CD14-positive monocyte (primary cell): ENCODE data around the gene SNAP25. TPM values are rescaled to one million over a fixed set of nuclear protein-coding genes. Genes with fewer than 3 reads are reported as not detected.

Experiments
- DNase-seq, 3 donors: peaks; one replicate each; pipeline ENCODE4 v3.0.0-alpha.2; 2011 to 2022
- H2AFZ ChIP-seq: 2 replicates; pipeline ENCODE4 v1.6.0; 2012; ENCODE audit warnings: mild to moderate bottlenecking, low read depth, low read length, inconsistent platforms; ENCODE audit not compliant: insufficient read depth, poor library complexity, severe bottlenecking
- H3K27ac ChIP-seq, 2 donors: 1 replicate in 1 of 2; 2 replicates in 1 of 2; pipeline ENCODE4 v1.5.1; 2012 to 2013; ENCODE audit warnings: low read length in 2 of 2, control low read depth in 1 of 2, inconsistent platforms in 1 of 2, low read depth in 1 of 2, mild to moderate bottlenecking in 1 of 2
- H3K27me3 ChIP-seq, 2 donors: one replicate each; pipeline versions ENCODE4 v1.6.0 to v1.6.1; 2011 to 2013; ENCODE audit warnings: low read length in 2 of 2; ENCODE audit not compliant: control insufficient read depth in 2 of 2, insufficient read depth in 2 of 2
- H3K36me3 ChIP-seq, 2 donors: replicated peaks in 1 of 2; 1 replicate in 1 of 2; 2 replicates in 1 of 2; pipeline versions ENCODE4 v1.5.1 to v1.6.1; 2012 to 2013; ENCODE audit warnings: low read length in 2 of 2, control low read depth in 1 of 2, inconsistent platforms in 1 of 2, mild to moderate bottlenecking in 1 of 2; ENCODE audit not compliant: insufficient read depth in 2 of 2, control insufficient read depth in 1 of 2
- H3K4me1 ChIP-seq, 2 donors: 1 replicate in 1 of 2; 2 replicates in 1 of 2; pipeline versions ENCODE4 v1.5.1 to v1.6.1; 2012 to 2013; ENCODE audit warnings: low read length in 2 of 2, control low read depth in 1 of 2, inconsistent platforms in 1 of 2, mild to moderate bottlenecking in 1 of 2, moderate library complexity in 1 of 2; ENCODE audit not compliant: insufficient read depth in 2 of 2, control insufficient read depth in 1 of 2
- H3K4me2 ChIP-seq: replicated peaks from 2 replicates; pipeline ENCODE3; 2012; ENCODE audit warnings: low read length, moderate library complexity, mild to moderate bottlenecking; ENCODE audit not compliant: poor library complexity, severe bottlenecking; ENCODE audit errors: extremely low read depth
- H3K4me3 ChIP-seq, 3 experiments: fragments of 200-600 bp in 1 of 3; sonication (generic) in 1 of 3; replicated peaks in 1 of 3; 1 replicate in 2 of 3; 2 replicates in 1 of 3; pipeline ENCODE4 v1.5.1; 2011 to 2013; ENCODE audit warnings: low read length in 3 of 3, mild to moderate bottlenecking in 3 of 3, control low read depth in 2 of 3, low read depth in 2 of 3, inconsistent platforms in 1 of 3, moderate library complexity in 1 of 3
- H3K79me2 ChIP-seq: 2 replicates; pipeline ENCODE4 v1.6.0; 2012; ENCODE audit warnings: mild to moderate bottlenecking, control low read depth, inconsistent platforms, low read length, moderate library complexity; ENCODE audit not compliant: insufficient read depth
- H3K9ac ChIP-seq: 2 replicates; pipeline ENCODE4 v1.6.0; 2017; ENCODE audit warnings: low read length, mild to moderate bottlenecking; ENCODE audit not compliant: insufficient read depth, poor library complexity, severe bottlenecking
- H3K9me3 ChIP-seq, 2 donors: replicated peaks in 1 of 2; 1 replicate in 1 of 2; 2 replicates in 1 of 2; pipeline versions ENCODE4 v1.5.1 to v1.6.1; 2012 to 2013; ENCODE audit warnings: low read length in 2 of 2, control low read depth in 1 of 2; ENCODE audit not compliant: control insufficient read depth in 1 of 2, insufficient read depth in 1 of 2
- H4K20me1 ChIP-seq: 2 replicates; pipeline ENCODE4 v1.6.0; 2012; ENCODE audit warnings: mild to moderate bottlenecking, low read length, control low read depth, moderate library complexity; ENCODE audit not compliant: insufficient read depth
- H3K27ac Mint-ChIP-seq, 7 donors: one replicate each; pipeline ENCODE4 v1.8.0; 2020; ENCODE audit warnings: mild to moderate bottlenecking in 7 of 7, mixed read lengths in 7 of 7, moderate library complexity in 6 of 7, inconsistent platforms in 2 of 7
- H3K27me3 Mint-ChIP-seq, 3 donors: one replicate each; pipeline ENCODE4 v1.8.0; 2021 to 2022; ENCODE audit warnings: low read depth in 3 of 3, mild to moderate bottlenecking in 3 of 3, mixed read lengths in 3 of 3, moderate library complexity in 3 of 3, inconsistent platforms in 1 of 3
- H3K36me3 Mint-ChIP-seq, 2 donors: one replicate each; pipeline ENCODE4 v1.8.0; 2020; ENCODE audit warnings: mixed read lengths in 2 of 2, inconsistent platforms in 1 of 2, mild to moderate bottlenecking in 1 of 2
- H3K4me1 Mint-ChIP-seq: one replicate; pipeline ENCODE4 v1.8.0; 2020; ENCODE audit warnings: mild to moderate bottlenecking, mixed read lengths
- H3K4me3 Mint-ChIP-seq, 2 donors: one replicate each; pipeline ENCODE4 v1.8.0; 2020; ENCODE audit warnings: mild to moderate bottlenecking in 2 of 2, mixed read lengths in 2 of 2, moderate library complexity in 1 of 2
- H3K9me3 Mint-ChIP-seq, 7 donors: one replicate each; pipeline ENCODE4 v1.8.0; 2020 to 2022; ENCODE audit warnings: mixed read lengths in 7 of 7, mild to moderate bottlenecking in 6 of 7, moderate library complexity in 6 of 7, inconsistent platforms in 2 of 7
- CTCF ChIP-seq: fragments of 200-600 bp; IDR thresholded peaks from one replicate; pipeline ENCODE4 v1.8.0; 2022; ENCODE audit warnings: antibody characterized with exemption, mild to moderate bottlenecking
- WGBS: methylation state at CpG from one replicate; pipeline ENCODE4 v1.1.5; 2013; ENCODE audit warnings: missing lambda C conversion rate; ENCODE audit not compliant: insufficient coverage; 5-methylcytosine and 5-hydroxymethylcytosine counted together
- intact Hi-C, 2 donors: fragments of 100-400 bp; cut with micrococcal nuclease; formaldehyde crosslinking; loops; one replicate each; pipeline versions ENCODE4 v1.15.0 to v1.15.1; 2023
- polyA plus RNA-seq, 3 donors: library from polyadenylated mRNA; depleted of rRNA in 1 of 3; unstranded in 2 of 3; stranded (reverse) in 1 of 3; fragments of 300-500 nt in 2 of 3; fragments of >200 nt in 1 of 3; fragmentation: Illumina TruSeq in 2 of 3; gene quantifications; 1 replicate in 2 of 3; 2 replicates in 1 of 3; pipeline ENCODE4 v1.2.3, GENCODE V29; 2012 to 2021

Gene SNAP25
- polyA plus RNA-seq, 3 donors, result not detected

- H4K20me1 ChIP-seq, result no peaks in the 10 kb centered on the region
- intact Hi-C loops, result no loop called here
- H3K79me2 ChIP-seq, result no peaks in the 10 kb centered on the region
- H3K36me3 ChIP-seq, result no peaks in the 10 kb centered on the region
- H3K4me1 ChIP-seq, result peaks cover 7 to 8% of the 10 kb centered on the region in 2 donors
- H3K27me3 ChIP-seq, result peaks cover 0 to 5% of the 10 kb centered on the region in 2 donors
- Mint-ChIP-seq H3K27ac (no peak overlapping the region), H3K9me3 (peaks cover 0 to 3% (median 0%) of the 10 kb centered on the region in 7 donors), H3K36me3 (no peaks in the 10 kb centered on the region), H3K27me3 (peaks cover 12 to 27% (median 19%) of the 10 kb centered on the region in 3 donors), H3K4me1 (peaks cover 11% of the 10 kb centered on the region), H3K4me3 (no peak overlapping the region)
- no peaks in the 10 kb centered on the region for H3K9me3 ChIP-seq
- WGBS, result no CpG with 5 or more reads among the region's 1 CpG
- TF ChIP-seq CTCF, result no peak
- H3K4me2 ChIP-seq, result no peak overlapping the region
- no peak overlapping the region for H3K4me3 ChIP-seq
- no peak overlapping the region for H3K9ac ChIP-seq
- H3K27ac ChIP-seq, result no peak overlapping the region
- no peak for DNase-seq
- H2AFZ ChIP-seq, result no peak overlapping the region
Measured at GRCh38 chr20:10174400-10174799, 44.2 kb upstream of the SNAP25 start.

- Histone ChIP-seq H3K4me3 (no peak overlapping the region), H3K27me3 (no peaks in the 10 kb centered on the region), H3K79me2 (no peaks in the 10 kb centered on the region), H3K27ac (no peak overlapping the region), H3K9me3 (no peaks in the 10 kb centered on the region), H4K20me1 (no peaks in the 10 kb centered on the region), H3K4me2 (no peak overlapping the region), H3K4me1 (peaks cover 4 to 6% of the 10 kb centered on the region in 2 donors), H2AFZ (no peak overlapping the region), H3K36me3 (no peaks in the 10 kb centered on the region), H3K9ac (no peak overlapping the region)
- H3K4me1 Mint-ChIP-seq, result peaks cover 6% of the 10 kb centered on the region
- H3K27me3 Mint-ChIP-seq, result peaks cover 5 to 14% (median 11%) of the 10 kb centered on the region in 3 donors
- intact Hi-C loops, result no loop called here
- H3K36me3 Mint-ChIP-seq, result no peaks in the 10 kb centered on the region
- WGBS, result 100% methylated on average over 3 of the region's 3 CpGs
- no peak for TF ChIP-seq CTCF
- H3K27ac Mint-ChIP-seq, result no peak overlapping the region
- H3K4me3 Mint-ChIP-seq, result no peak overlapping the region
- DNase-seq, result no peak
- peaks cover 0 to 3% (median 0%) of the 10 kb centered on the region in 7 donors for H3K9me3 Mint-ChIP-seq
Measured at GRCh38 chr20:10177326-10177725, 41.3 kb upstream of the SNAP25 start.
